Stomach (tissue), 4 donors: ENCODE measurements around the gene BTBD17.

ENCODE experiments used
- CTCF ChIP-seq, 7 experiments: fragments of 450-650 bp in 4 of 7; fragments of 200-600 bp in 3 of 7; sonication (generic) in 3 of 7; IDR thresholded peaks; one replicate each; pipeline ENCODE4 v1.5.1; 2016 to 2019; ENCODE audit warnings: antibody characterized with exemption in 7 of 7, control low read depth in 2 of 7, mild to moderate bottlenecking in 1 of 7
- POLR2A ChIP-seq, 4 donors: fragments of 450-650 bp; IDR thresholded peaks; one replicate each; pipeline ENCODE4 v1.6.1; 2016; ENCODE audit warnings: antibody characterized with exemption in 4 of 4, control low read depth in 2 of 4, mild to moderate bottlenecking in 1 of 4, moderate library complexity in 1 of 4

GRCh38 chr17:74343121-74343520 is 18.5 kb downstream of the BTBD17 start:
- no peak for TF ChIP-seq CTCF (IDR thresholded peaks at IDR 0.05)
- TF ChIP-seq POLR2A (IDR thresholded peaks at IDR 0.05), result no peak
